Measurements from ENCODE around the gene IQCH. TPM values are rescaled to one million over a fixed set of nuclear protein-coding genes. Genes with fewer than 3 reads are reported as not detected.
A peak's percentile ranks its signal among the peaks of the same experiment; 100 is the strongest.

Gene IQCH
- total RNA-seq, 2 donors from 2014 or later: 0.52 to 0.83 TPM

DNA sequence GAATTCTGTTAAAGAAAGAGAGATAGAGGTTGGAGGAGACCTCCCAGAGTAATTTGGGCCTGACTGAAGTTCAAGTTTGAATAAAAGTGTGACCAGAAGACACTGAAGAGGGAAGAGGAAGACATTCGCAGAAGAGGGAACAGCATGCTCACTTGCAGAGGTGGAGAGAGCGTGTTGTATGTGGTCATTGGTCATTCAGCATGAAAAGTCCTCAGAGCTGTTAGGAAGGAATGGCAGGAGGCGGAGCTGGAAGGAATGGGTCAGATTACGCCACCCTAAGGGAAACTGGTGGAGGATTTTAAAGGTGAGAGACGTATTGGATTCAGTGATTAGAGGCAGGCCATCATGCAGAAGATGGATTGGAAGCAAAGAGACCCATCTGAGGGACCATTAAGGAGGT is 41.6 kb downstream of the IQCH start:
- Histone ChIP-seq H3K9me3 (no peaks in the 10 kb centered on the region), H3K27ac (no peak overlapping the region), H3K4me3 (no peak overlapping the region), H3K4me1 (no peaks in the 10 kb centered on the region), H3K36me3 (no peaks in the 10 kb centered on the region), H3K27me3 (no peaks in the 10 kb centered on the region)
- DNase-seq (ENCODE audit: low spot score): no peak
- TF ChIP-seq, protein P1, sequence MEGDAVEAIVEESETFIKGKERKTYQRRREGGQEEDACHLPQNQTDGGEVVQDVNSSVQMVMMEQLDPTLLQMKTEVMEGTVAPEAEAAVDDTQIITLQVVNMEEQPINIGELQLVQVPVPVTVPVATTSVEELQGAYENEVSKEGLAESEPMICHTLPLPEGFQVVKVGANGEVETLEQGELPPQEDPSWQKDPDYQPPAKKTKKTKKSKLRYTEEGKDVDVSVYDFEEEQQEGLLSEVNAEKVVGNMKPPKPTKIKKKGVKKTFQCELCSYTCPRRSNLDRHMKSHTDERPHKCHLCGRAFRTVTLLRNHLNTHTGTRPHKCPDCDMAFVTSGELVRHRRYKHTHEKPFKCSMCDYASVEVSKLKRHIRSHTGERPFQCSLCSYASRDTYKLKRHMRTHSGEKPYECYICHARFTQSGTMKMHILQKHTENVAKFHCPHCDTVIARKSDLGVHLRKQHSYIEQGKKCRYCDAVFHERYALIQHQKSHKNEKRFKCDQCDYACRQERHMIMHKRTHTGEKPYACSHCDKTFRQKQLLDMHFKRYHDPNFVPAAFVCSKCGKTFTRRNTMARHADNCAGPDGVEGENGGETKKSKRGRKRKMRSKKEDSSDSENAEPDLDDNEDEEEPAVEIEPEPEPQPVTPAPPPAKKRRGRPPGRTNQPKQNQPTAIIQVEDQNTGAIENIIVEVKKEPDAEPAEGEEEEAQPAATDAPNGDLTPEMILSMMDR (IDR thresholded peaks at IDR 0.05): no peak

DNA sequence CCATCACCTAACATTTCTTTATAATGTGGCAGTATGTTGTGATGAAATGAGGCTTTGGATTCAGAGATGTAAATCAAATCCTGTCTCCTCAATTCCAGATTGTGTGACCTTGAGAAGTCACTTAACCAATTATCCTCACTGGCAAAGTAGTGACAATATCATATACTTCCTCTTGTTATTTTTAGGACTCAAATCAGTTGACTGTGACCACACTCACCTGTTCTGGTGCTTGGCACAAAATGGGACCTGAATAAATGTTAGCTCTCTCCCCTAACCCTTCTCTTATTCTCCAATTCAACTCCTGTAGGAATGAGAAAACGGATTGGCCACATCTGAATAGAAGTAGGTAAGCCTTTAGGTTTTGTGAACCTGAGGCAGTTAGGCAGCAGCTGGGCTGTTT is 42.1 kb downstream of the IQCH start:
- no peaks in the 10 kb centered on the region for H3K27me3 ChIP-seq
- TF ChIP-seq, protein P1 (IDR thresholded peaks at IDR 0.05): no peak
- DNase-seq (ENCODE audit: low spot score): no peak
- no peak overlapping the region for H3K4me3 ChIP-seq
- no peaks in the 10 kb centered on the region for H3K9me3 ChIP-seq
- H3K4me1 ChIP-seq: no peaks in the 10 kb centered on the region
- H3K36me3 ChIP-seq: no peaks in the 10 kb centered on the region
- no peak overlapping the region for H3K27ac ChIP-seq

DNA sequence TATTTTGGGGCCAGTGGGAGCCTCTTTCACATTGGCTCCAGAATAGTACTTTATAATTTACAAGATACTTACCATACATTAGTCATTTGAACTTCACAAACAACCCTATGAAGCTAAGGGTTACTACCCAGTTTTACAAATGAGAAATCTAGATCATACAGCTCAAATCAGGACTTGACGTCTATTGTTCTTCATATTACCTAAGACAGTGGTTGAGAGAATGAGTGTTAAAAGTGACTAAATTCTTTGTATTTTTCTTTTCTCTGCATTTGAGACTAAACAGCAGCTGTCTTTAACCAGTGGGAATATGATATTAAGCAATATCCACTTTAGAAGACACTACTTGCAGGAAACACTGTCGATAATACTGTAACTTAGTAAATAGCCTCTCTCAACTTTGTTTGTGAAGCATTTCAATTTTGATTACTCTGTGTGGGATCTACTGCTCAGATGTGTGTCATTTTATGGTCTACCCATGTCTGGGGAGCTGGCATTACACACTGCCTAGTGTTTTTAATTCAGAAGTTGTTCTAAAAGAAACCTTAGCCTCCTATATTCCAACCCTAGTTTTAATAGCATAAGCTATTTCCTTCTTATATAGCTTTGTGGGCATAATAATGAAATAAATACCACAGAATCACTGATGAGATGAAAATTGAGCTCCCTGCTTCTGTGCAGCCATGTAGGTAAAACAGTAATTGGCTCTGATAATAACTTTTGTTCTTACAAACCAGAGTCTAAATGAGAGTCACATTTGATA is 45.9 kb downstream of the IQCH start:
- TF ChIP-seq, protein P1 (IDR thresholded peaks at IDR 0.05): no peak
- Histone ChIP-seq H3K27ac (no peak overlapping the region), H3K27me3 (no peaks in the 10 kb centered on the region), H3K4me1 (no peaks in the 10 kb centered on the region), H3K9me3 (no peaks in the 10 kb centered on the region), H3K36me3 (no peaks in the 10 kb centered on the region), H3K4me3 (no peak overlapping the region)
- no peak for DNase-seq (ENCODE audit: low spot score)

DNA sequence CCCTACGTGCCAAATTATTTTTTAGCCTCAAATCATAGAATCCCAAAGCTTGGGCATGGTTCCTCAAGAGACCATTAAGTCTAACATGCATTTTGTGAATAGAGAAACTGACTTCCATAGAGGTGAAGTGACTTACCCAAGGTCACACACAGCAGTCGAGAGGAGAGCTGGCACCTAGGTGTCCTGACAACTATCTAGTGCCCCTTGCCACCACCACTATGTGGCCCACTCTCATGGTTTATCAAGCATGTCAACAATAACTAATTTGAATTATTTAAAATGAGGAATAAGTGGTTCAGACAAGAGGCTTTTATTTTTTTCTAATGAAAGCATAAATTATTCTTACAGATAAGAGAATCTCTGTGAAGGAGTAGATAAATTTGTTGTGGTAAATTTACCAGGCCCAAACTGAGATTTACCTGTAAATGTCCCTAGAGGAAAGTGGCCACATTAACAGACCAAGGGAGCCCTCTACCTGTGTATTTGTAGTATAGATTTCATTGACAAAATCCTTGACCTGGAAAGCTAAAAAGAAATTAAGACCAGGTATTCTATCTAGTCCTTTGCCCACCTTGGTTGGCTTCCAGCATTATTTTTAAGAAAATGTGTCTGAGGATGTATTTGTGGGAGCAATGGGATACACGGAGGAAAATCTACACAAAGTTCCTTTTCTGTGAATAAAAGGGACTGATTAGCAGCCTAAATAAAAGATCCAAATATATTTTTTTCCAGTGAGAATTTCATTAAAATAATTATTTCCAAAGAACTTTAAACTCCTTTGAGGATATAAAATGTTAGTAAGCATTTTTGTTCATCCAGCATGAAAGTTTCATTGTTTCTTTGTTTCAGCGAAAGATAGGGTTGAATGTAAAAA is 49.1 kb downstream of the IQCH start:
- no peak for DNase-seq (ENCODE audit: low spot score)
- H3K27me3 ChIP-seq: no peaks in the 10 kb centered on the region
- H3K4me1 ChIP-seq: no peaks in the 10 kb centered on the region
- TF ChIP-seq, protein P1 (IDR thresholded peaks at IDR 0.05): peak; percentile 28 to 62
- H3K27ac ChIP-seq: no peak overlapping the region
- H3K36me3 ChIP-seq: no peaks in the 10 kb centered on the region
- H3K4me3 ChIP-seq: no peak overlapping the region
- no peaks in the 10 kb centered on the region for H3K9me3 ChIP-seq

DNA sequence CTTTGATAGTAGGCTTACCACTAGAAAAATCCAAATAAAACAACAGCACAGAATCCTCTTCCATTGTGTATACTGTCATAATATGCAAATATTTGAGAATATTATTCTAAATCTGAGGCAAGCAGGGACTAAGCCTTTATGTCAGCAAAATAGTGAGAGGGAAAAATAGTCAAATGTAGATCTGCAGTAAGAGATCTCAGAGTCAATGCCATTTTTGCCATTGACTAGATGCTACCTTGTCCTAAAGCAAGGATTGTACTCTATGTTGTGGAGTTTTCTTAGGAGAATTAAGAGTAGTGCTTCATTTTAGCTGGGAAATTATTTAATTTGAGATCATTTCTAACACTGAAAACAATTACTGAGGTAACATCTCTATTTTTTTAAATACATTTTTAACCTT is 50.2 kb downstream of the IQCH start:
- TF ChIP-seq, protein P1 (IDR thresholded peaks at IDR 0.05): no peak
- H3K4me3 ChIP-seq: no peak overlapping the region
- no peaks in the 10 kb centered on the region for H3K27me3 ChIP-seq
- no peak for DNase-seq (ENCODE audit: low spot score)
- H3K9me3 ChIP-seq: no peaks in the 10 kb centered on the region
- H3K27ac ChIP-seq: no peak overlapping the region
- no peaks in the 10 kb centered on the region for H3K36me3 ChIP-seq
- no peaks in the 10 kb centered on the region for H3K4me1 ChIP-seq

Data from right atrium auricular region (tissue), 2 donors.